SIG-M5 (cell line): ENCODE data around the gene CISD2.
"Not testable (repeated sequence)": the region's sequence is repeated elsewhere in the genome, so short reads cannot be mapped to it uniquely, and the experiment has no call there.

Experiments
- DNase-seq: peaks from one replicate; lab custom pipeline; 2025; lab: John Stamatoyannopoulos, UW

CISD2 gene

DNA sequence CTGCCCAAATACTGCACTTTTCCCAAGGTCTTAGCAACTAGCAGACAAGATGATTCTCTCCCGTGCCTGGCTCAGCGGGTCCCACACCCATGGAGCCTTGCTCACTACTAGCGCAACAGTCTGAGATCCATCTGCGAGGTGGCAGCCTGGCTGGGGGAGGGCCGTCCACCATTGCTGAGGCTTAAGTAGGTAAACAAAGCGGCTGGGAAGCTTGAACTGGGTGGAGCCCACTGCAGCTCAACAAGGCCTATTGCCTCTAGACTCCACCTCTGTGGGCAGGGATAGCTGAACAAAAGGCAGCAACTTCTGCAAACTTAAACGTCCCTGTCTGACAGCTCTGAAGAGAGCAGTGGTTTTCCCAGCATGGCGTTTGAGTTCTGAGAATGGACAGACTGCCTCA lies 50.9 kb downstream of the CISD2 start:
- DNase-seq, result not testable (repeated sequence)

DNA sequence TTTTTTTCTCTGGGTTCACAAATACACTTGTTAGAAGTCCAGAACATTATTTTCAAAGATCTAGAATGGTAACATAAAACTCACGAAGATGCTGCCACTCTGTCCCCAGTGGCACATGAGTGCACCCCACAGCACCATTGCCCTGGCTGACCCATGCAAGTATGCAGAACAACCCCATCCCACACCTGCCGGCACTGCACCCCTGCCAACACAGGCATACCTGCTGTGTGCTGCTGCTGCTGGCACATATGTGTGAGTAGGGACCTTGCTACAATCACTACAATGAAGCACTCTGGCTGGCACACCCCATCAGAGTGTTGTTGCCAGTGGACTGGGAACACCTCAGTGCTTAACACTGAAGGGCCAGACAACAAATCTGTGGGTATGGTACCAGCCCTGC lies 66.9 kb downstream of the CISD2 start:
- no peak for DNase-seq

DNA sequence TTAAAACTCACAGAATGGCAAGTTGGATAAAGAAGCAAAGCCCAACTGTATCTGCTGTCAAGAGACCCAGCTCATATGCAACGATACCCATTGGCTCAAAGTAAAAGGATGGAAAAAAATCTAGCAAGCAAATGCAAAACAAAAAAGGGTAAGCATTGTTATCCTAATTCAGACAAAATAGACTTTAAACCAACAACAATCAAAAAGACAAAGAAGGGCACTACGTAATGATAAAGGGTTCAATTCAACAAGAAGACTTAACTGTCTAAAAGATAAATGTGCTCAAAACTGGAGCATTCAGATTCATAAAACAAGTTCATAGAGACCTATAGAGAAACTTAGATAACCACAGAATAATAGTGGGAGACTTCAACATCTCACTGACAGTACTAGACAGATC lies 69.3 kb downstream of the CISD2 start:
- not testable (repeated sequence) for DNase-seq
